K562 (cell line): ENCODE results near the gene CLIP1. TPM values are rescaled to one million over a fixed set of nuclear protein-coding genes. Genes with fewer than 3 reads are reported as not detected.

Source experiments
- HDAC2 ChIP-seq: fragments of 450-650 bp; IDR thresholded peaks from 2 replicates; pipeline ENCODE4 v1.6.1; 2016; ENCODE audit warnings: mild to moderate bottlenecking
- KDM5B ChIP-seq: fragments of 200-600 bp; sonication (generic); IDR thresholded peaks from 2 replicates; pipeline ENCODE4 v1.6.1; 2012; ENCODE audit warnings: low read depth, mild to moderate bottlenecking, moderate library complexity, low read length, control low read depth, inconsistent platforms; ENCODE audit not compliant: insufficient replicate concordance
- POLR2B ChIP-seq: fragments of 450-650 bp; IDR thresholded peaks from 2 replicates; pipeline ENCODE4 v1.6.1; 2018; ENCODE audit warnings: low read depth; ENCODE audit not compliant: partially characterized antibody
- POLR2H ChIP-seq: IDR thresholded peaks from 2 replicates; pipeline ENCODE4 v1.6.1; 2016; ENCODE audit warnings: missing genetic modification characterization, low read depth, mild to moderate bottlenecking, control low read depth, missing compliant biosample characterization, moderate library complexity
- SNRNP70 ChIP-seq: fragments of 200-400 bp; formaldehyde crosslinking; optimal IDR thresholded peaks from 2 replicates; pipeline ENCODE3; 2017; ENCODE audit warnings: low read depth, low read length
- SOX6 ChIP-seq: fragments of 450-650 bp; IDR thresholded peaks from 2 replicates; pipeline ENCODE4 v1.6.1; 2014; ENCODE audit warnings: mild to moderate bottlenecking
- SRSF3 ChIP-seq: fragments of 200-400 bp; formaldehyde crosslinking; IDR thresholded peaks from 2 replicates; pipeline ENCODE4 v1.6.1; 2016; ENCODE audit warnings: mild to moderate bottlenecking, low read length, moderate library complexity; ENCODE audit not compliant: insufficient read depth
- STAT5A ChIP-seq: IDR thresholded peaks from 2 replicates; pipeline ENCODE4 v1.6.1; 2012; ENCODE audit warnings: low read length, inconsistent platforms, borderline replicate concordance
- polyA plus RNA-seq, 8 experiments: library from polyadenylated mRNA; depleted of rRNA in 4 of 8; stranded (reverse) in 5 of 8; unstranded in 3 of 8; fragments of >200 nt; fragmentation: Nextera tagmentation in 2 of 8; fragmentation: Illumina TruSeq in 1 of 8; extraction: Ambion mirVana in 2 of 8; extraction: Trizol in 1 of 8; gene quantifications; 2 replicates each; pipeline versions ENCODE4 v1.2.1 to v1.2.3, GENCODE V29; 2011 to 2014; ENCODE audit warnings: inconsistent platforms in 1 of 8, missing spikeins in 1 of 8
- total RNA-seq, 7 experiments: library from RNA; depleted of rRNA in 6 of 7; stranded (reverse); fragments of >200 nt in 6 of 7; fragmentation: Illumina TruSeq in 2 of 7; extraction: Trizol in 2 of 7; gene quantifications; 2 replicates each; pipeline versions ENCODE4 v1.2.1 to v1.2.3, GENCODE V29; 2011 to 2021; ENCODE audit warnings: low replicate concordance in 1 of 7
- TF ChIP-seq, protein P1 (sequence below), 2 experiments: fragments of 450-650 bp in 1 of 2; sonication (generic) in 1 of 2; formaldehyde crosslinking in 1 of 2; IDR thresholded peaks; 2 replicates each; pipeline versions ENCODE4 v1.7.1 to v1.9.0; 2016 to 2022; ENCODE audit warnings: inconsistent platforms in 1 of 2, mild to moderate bottlenecking in 1 of 2, missing genetic modification reagents in 1 of 2
- TF ChIP-seq, protein P2 (sequence below): fragments of 450-650 bp; IDR thresholded peaks from 2 replicates; pipeline ENCODE4 v1.6.1; 2018; ENCODE audit not compliant: partially characterized antibody
- TF ChIP-seq, protein P3 (sequence below): IDR thresholded peaks from 3 replicates; pipeline ENCODE4 v1.6.1; 2011; ENCODE audit warnings: borderline replicate concordance, mild to moderate bottlenecking, moderate library complexity; ENCODE audit not compliant: insufficient read length; ENCODE audit errors: extremely low read depth

The CLIP1 gene
- total and polyA plus RNA-seq, 9 of the 15 experiments (the other 6 are each of a cell fraction or from before 2014, with no cell fraction given): 5.8 to 33.9 (median 27.6) TPM

DNA sequence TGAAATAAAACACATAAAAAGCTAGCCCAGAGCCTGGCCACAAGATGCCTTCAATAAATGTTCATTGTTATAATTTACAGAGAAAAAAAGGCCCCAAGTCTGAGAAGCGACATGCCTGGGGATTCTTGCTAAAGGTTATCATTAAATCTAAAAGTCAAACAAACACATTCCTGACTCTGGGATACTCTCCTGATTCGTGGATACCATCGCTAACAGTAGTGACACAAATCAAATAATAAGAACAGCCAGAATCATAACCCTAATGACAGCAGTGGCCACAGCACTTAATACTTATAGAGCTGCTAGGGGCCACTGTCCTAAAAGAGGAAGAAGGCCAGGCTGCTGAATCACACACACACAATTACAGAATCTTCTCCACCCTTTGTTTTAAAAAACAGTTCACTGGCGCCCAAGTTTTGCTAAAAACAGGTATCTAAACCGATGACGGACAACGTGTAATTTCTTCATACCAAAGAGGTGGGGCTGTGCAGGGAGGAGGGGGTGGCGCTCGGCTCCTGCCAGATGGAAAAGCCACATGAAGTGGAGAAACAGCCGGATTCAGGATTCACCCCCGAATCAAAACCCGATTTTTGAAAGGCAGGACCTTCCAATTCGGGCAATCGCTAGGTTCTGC lies 1.2 kb downstream of the CLIP1 start (continued):
- TF ChIP-seq SNRNP70 (no peak), SRSF3 (no peak), KDM5B (no peak), HDAC2 (no peak), POLR2H (no peak), POLR2B (no peak), SOX6 (peak; percentile 64; the same call in 1 of the 2 replicates), STAT5A (no peak)
- TF ChIP-seq, protein P1, sequence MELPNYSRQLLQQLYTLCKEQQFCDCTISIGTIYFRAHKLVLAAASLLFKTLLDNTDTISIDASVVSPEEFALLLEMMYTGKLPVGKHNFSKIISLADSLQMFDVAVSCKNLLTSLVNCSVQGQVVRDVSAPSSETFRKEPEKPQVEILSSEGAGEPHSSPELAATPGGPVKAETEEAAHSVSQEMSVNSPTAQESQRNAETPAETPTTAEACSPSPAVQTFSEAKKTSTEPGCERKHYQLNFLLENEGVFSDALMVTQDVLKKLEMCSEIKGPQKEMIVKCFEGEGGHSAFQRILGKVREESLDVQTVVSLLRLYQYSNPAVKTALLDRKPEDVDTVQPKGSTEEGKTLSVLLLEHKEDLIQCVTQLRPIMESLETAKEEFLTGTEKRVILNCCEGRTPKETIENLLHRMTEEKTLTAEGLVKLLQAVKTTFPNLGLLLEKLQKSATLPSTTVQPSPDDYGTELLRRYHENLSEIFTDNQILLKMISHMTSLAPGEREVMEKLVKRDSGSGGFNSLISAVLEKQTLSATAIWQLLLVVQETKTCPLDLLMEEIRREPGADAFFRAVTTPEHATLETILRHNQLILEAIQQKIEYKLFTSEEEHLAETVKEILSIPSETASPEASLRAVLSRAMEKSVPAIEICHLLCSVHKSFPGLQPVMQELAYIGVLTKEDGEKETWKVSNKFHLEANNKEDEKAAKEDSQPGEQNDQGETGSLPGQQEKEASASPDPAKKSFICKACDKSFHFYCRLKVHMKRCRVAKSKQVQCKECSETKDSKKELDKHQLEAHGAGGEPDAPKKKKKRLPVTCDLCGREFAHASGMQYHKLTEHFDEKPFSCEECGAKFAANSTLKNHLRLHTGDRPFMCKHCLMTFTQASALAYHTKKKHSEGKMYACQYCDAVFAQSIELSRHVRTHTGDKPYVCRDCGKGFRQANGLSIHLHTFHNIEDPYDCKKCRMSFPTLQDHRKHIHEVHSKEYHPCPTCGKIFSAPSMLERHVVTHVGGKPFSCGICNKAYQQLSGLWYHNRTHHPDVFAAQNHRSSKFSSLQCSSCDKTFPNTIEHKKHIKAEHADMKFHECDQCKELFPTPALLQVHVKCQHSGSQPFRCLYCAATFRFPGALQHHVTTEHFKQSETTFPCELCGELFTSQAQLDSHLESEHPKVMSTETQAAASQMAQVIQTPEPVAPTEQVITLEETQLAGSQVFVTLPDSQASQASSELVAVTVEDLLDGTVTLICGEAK (IDR thresholded peaks at IDR 0.05): no peak
- TF ChIP-seq, protein P1 (CRISPR knock-in tag; IDR thresholded peaks at IDR 0.05): no peak
- TF ChIP-seq, protein P2, sequence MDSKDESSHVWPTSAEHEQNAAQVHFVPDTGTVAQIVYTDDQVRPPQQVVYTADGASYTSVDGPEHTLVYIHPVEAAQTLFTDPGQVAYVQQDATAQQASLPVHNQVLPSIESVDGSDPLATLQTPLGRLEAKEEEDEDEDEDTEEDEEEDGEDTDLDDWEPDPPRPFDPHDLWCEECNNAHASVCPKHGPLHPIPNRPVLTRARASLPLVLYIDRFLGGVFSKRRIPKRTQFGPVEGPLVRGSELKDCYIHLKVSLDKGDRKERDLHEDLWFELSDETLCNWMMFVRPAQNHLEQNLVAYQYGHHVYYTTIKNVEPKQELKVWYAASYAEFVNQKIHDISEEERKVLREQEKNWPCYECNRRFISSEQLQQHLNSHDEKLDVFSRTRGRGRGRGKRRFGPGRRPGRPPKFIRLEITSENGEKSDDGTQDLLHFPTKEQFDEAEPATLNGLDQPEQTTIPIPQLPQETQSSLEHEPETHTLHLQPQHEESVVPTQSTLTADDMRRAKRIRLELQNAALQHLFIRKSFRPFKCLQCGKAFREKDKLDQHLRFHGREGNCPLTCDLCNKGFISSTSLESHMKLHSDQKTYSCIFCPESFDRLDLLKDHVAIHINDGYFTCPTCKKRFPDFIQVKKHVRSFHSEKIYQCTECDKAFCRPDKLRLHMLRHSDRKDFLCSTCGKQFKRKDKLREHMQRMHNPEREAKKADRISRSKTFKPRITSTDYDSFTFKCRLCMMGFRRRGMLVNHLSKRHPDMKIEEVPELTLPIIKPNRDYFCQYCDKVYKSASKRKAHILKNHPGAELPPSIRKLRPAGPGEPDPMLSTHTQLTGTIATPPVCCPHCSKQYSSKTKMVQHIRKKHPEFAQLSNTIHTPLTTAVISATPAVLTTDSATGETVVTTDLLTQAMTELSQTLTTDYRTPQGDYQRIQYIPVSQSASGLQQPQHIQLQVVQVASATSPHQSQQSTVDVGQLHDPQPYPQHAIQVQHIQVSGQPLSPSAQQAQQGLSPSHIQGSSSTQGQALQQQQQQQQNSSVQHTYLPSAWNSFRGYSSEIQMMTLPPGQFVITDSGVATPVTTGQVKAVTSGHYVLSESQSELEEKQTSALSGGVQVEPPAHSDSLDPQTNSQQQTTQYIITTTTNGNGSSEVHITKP: no peak
- TF ChIP-seq, protein P3, sequence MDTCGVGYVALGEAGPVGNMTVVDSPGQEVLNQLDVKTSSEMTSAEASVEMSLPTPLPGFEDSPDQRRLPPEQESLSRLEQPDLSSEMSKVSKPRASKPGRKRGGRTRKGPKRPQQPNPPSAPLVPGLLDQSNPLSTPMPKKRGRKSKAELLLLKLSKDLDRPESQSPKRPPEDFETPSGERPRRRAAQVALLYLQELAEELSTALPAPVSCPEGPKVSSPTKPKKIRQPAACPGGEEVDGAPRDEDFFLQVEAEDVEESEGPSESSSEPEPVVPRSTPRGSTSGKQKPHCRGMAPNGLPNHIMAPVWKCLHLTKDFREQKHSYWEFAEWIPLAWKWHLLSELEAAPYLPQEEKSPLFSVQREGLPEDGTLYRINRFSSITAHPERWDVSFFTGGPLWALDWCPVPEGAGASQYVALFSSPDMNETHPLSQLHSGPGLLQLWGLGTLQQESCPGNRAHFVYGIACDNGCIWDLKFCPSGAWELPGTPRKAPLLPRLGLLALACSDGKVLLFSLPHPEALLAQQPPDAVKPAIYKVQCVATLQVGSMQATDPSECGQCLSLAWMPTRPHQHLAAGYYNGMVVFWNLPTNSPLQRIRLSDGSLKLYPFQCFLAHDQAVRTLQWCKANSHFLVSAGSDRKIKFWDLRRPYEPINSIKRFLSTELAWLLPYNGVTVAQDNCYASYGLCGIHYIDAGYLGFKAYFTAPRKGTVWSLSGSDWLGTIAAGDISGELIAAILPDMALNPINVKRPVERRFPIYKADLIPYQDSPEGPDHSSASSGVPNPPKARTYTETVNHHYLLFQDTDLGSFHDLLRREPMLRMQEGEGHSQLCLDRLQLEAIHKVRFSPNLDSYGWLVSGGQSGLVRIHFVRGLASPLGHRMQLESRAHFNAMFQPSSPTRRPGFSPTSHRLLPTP: no peak
